Activated CD4-positive, CD25-positive, alpha-beta regulatory T cell treated with anti-CD3 and anti-CD28 coated beads, Interleukin-2, amount 50 U/mL, for 16 hours (primary cell): ENCODE data around the gene PI4KA.

Experiments
- DNase-seq: peaks from one replicate; pipeline ENCODE4 v3.0.0-alpha.2; 2020; ENCODE audit warnings: low read depth, low spot score

The PI4KA gene

GRCh38 chr22:20881869-20882815 is 23.5 kb upstream of the PI4KA start:
- DNase-seq = no peak

DNA sequence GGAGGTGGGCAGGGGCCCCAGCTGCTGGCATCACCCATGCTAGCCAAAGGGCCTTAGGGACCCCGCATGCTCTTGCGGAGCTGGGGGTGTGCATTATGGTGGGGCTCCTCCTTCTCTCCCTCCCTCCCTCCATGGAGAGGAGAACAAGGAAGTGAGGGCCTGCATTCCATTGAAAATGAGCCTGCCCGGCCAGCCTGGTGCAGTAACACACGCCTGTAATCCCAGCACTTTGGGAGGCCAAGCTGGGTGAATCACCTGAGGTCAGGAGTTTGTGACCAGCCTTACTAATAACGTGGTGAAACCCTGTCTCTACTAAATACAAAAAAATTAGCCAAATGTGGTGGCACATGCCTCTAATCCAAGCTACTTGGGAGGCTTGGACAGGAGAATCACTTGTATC is 22.6 kb upstream of the PI4KA start:
- no peak for DNase-seq

DNA sequence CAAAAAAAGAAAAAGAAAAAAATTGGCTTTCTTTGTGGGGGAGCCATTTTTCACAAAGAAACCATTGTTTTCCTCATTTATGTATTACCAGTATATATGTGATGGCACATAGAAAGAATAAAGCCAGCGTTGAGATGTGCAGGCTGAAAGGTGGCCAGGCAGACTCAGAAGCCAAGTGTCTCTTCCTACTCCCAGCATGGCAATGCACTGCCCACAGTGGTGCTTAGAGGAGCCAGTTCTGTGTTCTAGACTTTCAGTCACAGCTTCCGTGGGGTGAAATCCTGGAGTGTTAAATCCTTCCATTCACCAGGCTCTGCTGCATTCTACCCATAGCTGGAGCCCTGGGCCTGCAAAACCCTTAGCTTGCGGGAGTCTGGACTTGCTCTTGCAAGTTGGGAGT is 19.1 kb upstream of the PI4KA start:
- no peak for DNase-seq

GRCh38 chr22:20875296-20875695 is 16.7 kb upstream of the PI4KA start:
- no peak for DNase-seq

DNA sequence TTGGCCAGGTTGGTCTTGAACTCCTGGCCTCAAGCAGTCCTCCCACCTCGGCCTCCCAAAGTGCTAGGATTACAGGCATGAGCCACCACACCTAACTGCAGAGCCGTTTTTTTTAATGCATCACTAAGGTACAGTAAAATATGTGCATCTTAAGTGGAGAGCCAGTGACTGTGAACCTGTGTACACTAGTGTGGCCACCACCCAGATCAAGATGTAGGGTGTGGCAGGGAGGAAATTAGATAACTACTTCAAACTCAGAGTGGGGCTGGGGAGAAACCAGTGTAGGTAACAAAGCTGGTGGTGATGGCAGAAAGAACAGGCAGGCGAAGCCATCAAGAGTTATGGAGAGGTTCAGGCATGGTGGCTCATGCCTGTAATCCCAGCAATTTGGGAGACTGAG is 14.6 kb upstream of the PI4KA start:
- DNase-seq = no peak

- DNase-seq = no peak
Observed at GRCh38 chr22:20869234-20869633, 10.6 kb upstream of the PI4KA start.

DNA sequence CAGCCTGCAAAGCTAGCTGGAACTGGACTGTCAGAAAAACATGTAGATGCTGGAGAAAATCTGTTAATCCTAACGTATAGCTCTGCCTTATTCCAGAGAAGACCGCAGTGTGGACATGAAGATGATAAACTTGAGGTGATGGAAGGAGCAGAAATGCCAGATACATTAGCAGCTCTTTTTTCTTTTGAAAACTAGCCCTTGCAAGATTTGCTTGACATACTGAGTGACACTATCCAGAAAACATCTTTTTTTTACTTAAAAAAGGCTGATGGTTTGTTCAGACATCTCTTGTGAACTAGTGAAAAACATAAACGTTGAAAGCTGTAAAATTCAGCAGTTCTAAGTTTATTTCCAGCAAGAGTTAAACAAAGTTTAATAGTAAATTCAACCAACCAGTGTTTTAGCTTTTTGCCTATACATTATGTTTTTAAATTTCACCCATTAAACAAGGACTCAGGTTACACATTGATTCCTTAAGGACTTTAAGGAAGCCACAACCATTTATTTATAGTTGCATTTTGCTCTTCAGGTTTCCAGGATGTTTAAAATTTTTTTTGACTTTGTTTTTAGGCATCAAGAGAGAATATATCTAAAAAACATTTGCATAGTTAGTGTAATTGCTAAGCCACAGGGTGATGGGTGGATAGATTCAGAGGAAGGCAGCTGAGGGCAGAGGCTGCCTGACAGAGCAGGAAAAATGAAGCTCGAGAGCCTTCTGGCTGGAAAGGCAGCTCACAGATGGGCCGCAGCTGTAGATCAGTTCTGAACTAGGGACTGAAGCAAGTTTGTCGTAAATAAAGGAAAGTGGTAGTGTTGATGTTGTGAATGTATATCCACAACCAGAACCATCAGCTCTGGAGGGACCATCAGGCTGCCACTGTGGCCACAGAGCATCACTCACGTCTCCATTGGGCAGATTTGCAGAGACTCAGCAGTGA is 9.7 kb upstream of the PI4KA start:
- no peak for DNase-seq

DNA sequence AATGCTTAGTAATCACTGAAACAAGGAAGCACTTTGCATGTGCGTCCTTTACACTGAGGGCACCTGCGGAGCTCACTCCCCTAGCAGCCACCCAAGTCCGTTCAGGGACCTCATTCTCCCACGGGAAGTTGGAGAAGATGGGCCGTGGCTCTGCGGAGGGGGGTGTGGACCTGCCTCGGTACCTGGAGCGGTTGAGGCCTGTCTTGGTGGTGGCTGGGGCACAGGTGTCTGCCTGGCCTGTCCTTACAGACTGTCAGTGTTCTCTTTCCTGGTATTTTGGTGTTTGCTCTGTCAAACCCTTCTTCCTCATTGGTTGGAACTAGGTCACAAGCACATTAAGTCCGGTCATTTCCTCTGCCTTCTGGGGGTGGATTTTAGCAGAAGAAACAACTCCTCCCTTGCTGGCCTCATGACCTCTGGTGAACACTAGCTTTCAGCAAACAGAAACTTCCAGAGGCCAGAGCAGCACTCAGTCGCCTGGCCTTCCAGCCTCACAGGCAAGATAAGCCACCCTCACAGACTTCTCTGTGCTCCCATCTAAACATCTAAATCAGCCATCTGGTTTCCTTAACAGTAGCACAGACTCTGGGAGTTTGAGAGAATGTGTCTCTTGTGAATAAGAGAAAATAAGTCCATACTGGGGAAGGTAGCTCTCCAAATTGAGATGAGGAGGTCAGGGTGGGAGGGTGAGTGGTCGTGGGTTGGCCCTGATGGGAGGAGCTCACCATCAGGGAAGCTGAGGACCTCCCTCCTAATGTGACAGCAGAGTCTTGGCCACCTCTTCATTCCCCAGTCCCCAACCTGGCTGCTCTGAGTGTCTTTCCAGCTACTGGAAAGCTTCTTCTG is 8.8 kb upstream of the PI4KA start:
- DNase-seq = no peak

DNA sequence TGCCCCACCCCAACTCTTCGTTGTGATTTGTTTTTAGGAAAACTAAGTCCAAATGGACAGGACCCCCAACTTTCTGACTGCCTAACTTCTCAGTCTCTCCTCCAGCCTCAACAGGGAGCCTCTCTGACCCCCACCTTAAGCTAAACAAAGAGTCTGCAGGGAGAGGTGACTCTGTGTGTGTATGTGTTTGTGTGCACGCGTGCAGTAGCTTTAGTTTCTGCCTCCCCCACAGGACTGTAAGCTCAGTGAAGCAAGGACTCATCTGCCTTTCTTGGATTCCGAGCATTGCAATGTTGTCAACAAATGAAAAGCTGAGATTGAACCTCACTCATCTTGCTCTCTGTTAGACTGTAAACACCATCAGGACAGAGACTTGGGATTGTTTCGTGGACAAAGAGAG is 8.1 kb upstream of the PI4KA start:
- no peak for DNase-seq

- no peak for DNase-seq
Observed at GRCh38 chr22:20865875-20866445, 7.3 kb upstream of the PI4KA start.

- no peak for DNase-seq
Observed at GRCh38 chr22:20865331-20865730, 6.7 kb upstream of the PI4KA start.

DNA sequence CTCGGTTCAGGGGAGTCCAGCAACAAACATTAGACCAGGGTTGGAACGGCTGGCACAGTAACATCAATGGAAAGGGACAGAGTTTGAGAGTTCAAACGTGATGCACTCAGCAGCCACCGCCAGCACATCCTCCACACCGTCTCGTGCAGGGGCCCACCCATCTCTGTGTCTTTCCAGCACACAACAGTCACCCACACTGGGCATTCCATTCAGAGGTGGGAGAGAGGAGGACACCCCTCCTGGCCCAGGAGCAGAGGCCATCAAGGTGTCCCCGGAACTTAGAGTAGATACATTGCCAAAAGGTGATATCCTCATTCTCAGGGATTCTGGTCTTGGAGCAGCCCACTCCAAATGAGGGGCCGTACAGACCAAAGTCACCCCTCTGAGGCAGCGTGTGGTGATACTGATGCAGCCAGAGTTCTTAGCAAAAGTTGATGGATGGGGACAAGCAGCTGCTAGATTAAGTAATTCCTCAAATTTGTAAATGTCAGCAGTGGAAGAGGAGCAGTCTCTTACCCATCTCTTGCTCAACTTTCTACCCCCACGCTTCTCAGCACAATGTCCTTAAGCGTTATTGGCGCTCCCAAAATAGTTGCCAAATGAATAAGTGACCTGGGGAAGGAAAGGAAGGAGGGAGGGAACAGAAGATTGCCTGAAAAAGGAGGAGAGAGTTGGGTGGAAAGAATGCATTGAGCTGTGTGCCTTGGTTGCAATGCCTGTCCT is 5.7 kb upstream of the PI4KA start:
- DNase-seq = no peak

GRCh38 chr22:20863366-20863765 is 4.8 kb upstream of the PI4KA start:
- no peak for DNase-seq

DNA sequence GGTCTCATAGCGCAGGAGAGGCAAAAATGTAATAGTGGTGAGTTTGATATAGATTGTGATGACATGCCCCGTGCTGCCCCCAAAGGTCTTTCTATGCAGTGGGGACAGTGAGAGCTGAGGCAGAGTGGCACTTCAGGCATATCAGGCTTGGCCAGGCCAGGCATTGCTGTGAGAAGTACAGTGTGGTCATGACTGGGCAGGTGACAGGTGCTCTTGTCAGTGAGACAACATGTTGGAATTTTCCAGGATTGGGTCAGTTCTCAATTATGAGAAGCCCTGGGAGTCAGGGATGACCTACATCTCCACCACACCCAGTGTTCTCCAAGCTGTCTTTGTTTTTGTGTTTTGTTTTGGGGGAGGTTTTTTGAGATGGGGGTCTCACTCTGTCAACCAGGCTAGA is 3.9 kb upstream of the PI4KA start:
- no peak for DNase-seq

GRCh38 chr22:20859615-20860014 is 1.0 kb upstream of the PI4KA start:
- no peak for DNase-seq

DNA sequence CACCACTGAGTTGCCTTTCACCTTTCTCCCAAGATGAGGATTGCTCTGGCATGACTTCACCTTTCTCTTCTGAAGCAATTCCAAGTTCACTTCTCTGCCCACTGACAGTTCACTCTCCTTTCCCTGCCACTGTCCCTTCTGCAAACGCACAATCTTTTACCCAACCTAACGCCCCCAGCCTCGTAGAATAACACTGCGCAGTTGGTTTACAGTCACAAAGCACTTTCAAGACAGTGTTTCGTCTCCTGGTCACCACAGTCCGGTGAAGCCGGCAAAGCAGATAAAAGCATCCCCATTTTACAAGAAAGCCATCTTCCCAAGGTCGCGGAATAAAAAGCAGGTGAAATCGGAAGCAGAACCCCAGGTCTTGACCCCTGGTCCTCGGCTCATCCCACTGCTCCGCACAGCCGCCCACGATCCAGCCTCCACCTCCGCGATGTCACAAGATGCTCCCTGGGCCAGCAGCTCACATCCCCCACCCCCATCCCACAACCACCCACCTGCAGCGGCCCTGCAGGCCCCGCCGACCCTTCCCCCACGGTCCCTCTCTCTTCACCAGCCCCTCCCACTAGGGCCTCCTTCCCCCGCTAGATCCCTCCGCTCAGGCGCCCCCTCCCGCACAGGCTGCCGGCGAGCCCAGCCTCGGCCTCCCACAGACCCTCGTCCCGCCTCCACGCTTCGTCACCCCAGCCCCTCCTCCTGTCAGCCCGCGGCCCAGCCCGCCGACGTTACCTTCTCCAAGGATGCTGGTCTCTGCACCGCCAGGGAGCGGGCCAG is 585 bp downstream of the PI4KA start:
- peak; percentile 61 for DNase-seq

DNA sequence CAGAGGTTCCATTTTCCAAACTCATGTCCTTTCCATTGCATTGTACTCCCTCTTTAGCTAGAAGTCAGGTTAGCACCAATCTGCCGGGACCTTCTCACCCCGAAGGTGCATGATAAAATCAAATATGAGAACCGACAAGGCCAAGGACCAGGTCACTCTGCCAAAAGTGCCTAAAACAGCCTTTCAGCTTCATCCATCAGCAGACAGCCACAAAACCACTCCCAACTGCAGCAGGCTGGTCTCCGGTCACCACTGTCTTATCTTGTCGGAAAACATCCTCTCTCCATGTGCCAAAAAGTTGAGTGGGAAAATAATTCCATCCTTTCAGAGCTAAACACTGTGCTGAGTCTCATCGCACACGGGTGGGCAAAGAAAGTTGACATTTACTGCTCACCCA is 1.4 kb downstream of the PI4KA start:
- DNase-seq = no peak

GRCh38 chr22:20853236-20853660 is 5.4 kb downstream of the PI4KA start:
- DNase-seq = no peak

DNA sequence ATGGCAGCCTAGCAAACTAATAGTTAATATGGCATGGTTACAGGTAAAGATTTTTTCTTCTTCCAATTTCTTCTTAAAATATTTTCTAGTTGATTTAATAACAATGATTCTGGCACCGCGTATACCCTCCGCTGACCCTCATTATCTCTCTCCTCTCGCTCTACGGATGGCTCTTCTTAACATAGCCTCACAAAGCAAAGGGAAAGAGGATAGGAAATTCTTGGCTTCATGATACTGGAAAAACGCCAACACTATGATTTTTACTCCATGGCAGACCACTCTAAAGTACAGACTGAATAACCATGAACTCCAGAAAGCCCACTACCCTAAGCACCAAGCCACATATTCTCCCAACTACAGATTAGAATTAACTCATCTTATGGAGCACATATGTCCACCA is 6.1 kb downstream of the PI4KA start:
- no peak for DNase-seq

DNA sequence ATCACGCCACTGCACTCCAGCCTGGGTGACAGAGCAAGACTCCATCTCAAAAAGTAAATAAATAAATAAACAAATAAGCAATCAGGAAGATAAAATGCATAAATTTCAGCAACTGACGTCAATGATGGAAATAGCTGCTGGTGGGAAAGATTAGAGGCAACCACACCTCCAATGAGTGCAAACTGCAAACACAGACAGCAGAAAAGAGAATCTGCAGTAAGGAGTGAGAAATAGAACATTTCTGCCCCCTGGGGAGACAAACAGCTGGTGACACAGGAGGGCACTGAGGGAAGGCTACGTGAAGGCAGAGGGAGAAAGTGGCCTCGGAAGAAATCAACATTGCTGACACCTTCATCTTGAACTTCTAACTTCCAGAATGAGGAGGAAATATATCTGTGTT is 6.5 kb downstream of the PI4KA start:
- DNase-seq = no peak
